Spleen (tissue), 11 donors: ENCODE data around the gene ILF2. TPM values are rescaled to one million over a fixed set of nuclear protein-coding genes. Genes with fewer than 3 reads are reported as not detected.

Source experiments
- DNase-seq: peaks from one replicate; pipeline ENCODE4 v3.0.0-alpha.2; 2020
- H3K27ac ChIP-seq, 8 donors: fragments of 200-600 bp; sonication (generic) in 7 of 8; 1 replicate in 4 of 8; 2 replicates in 4 of 8; pipeline versions ENCODE4 v1.5.0 to v1.8.0; 2016 to 2021; ENCODE audit warnings: inconsistent platforms in 4 of 8, mild to moderate bottlenecking in 4 of 8, moderate library complexity in 1 of 8
- H3K27me3 ChIP-seq, 7 donors: fragments of 200-600 bp; sonication (generic) in 6 of 7; replicated peaks in 1 of 7; 1 replicate in 4 of 7; 2 replicates in 3 of 7; pipeline versions ENCODE4 v1.5.0 to v1.8.0; 2016 to 2021; ENCODE audit warnings: inconsistent platforms in 3 of 7, mild to moderate bottlenecking in 1 of 7
- H3K36me3 ChIP-seq, 6 donors: fragments of 200-600 bp; sonication (generic) in 5 of 6; 1 replicate in 4 of 6; 2 replicates in 2 of 6; pipeline versions ENCODE4 v1.5.0 to v1.8.0; 2016 to 2021; ENCODE audit warnings: inconsistent platforms in 2 of 6
- H3K4me1 ChIP-seq, 6 donors: fragments of 200-600 bp; sonication (generic) in 5 of 6; 1 replicate in 3 of 6; 2 replicates in 3 of 6; pipeline versions ENCODE4 v1.5.0 to v1.8.0; 2016 to 2021; ENCODE audit warnings: inconsistent platforms in 3 of 6
- H3K4me3 ChIP-seq, 8 donors: fragments of 200-600 bp; sonication (generic) in 7 of 8; 1 replicate in 4 of 8; 2 replicates in 4 of 8; pipeline versions ENCODE4 v1.5.0 to v1.8.0; 2016 to 2021; ENCODE audit warnings: inconsistent platforms in 4 of 8, mild to moderate bottlenecking in 4 of 8, moderate library complexity in 2 of 8
- H3K9me3 ChIP-seq, 8 donors: fragments of 200-600 bp; sonication (generic) in 7 of 8; 1 replicate in 4 of 8; 2 replicates in 4 of 8; pipeline versions ENCODE4 v1.5.0 to v1.8.0; 2016 to 2021; ENCODE audit warnings: inconsistent platforms in 4 of 8
- CTCF ChIP-seq, 11 experiments: fragments of 200-600 bp in 7 of 11; fragments of 450-650 bp in 4 of 11; sonication (generic) in 4 of 11; IDR thresholded peaks in 8 of 11; conservative IDR thresholded peaks in 3 of 11; 1 replicate in 7 of 11; 2 replicates in 4 of 11; pipeline versions ENCODE4 v1.4.0 to v1.8.0; 2016 to 2021; ENCODE audit warnings: antibody characterized with exemption in 11 of 11, inconsistent platforms in 4 of 11, mild to moderate bottlenecking in 1 of 11
- POLR2A ChIP-seq, 3 donors: fragments of 450-650 bp; IDR thresholded peaks; one replicate each; pipeline ENCODE4 v1.5.1; 2017; ENCODE audit warnings: antibody characterized with exemption in 3 of 3, mild to moderate bottlenecking in 1 of 3
- POLR2AphosphoS5 ChIP-seq, 3 donors: sonication (generic); formaldehyde crosslinking; IDR thresholded peaks; one replicate each; pipeline ENCODE4 v1.5.1; 2017; ENCODE audit warnings: antibody characterized with exemption in 3 of 3
- WGBS, 5 donors: extraction: QIAGEN DNeasy Blood & Tissue Kit in 3 of 5; methylation state at CpG; one replicate each; pipeline versions ENCODE4 v1.1.5 to v1.1.7; 2013 to 2018; 5-methylcytosine and 5-hydroxymethylcytosine counted together
- intact Hi-C: fragments of 100-400 bp; cut with DNase I; formaldehyde crosslinking; loops from one replicate; pipeline ENCODE4 v1.15.0; 2023; ENCODE audit warnings: low total_unique reads
- polyA plus RNA-seq, 3 donors: library from polyadenylated mRNA; stranded (reverse); fragments of 200-250 nt; gene quantifications; one replicate each; pipeline ENCODE4 v1.2.1, GENCODE V29; 2013
- total RNA-seq, 7 donors: library from RNA; depleted of rRNA in 3 of 7; stranded (reverse); fragments of >200 nt in 3 of 7; fragmentation: NEBNext Ultra II Directional in 4 of 7; extraction: Animal tissue kit (Norgen Biotek cat#: 25700) in 4 of 7; gene quantifications; one replicate each; pipeline versions ENCODE4 v1.1.0 to v1.2.1, GENCODE V29; 2016 to 2021
- donor health status: healthy with polysubstance abuse.
- donor health status: DM: no; HTN: no; CAD: no; lungs with moderate emphysema.
- donor health status: DM: no; HTN: no; CAD: no.
- donor health status: Bipolar disorder and iron deficiency.
- donor health status: healthy.
- donor health status: DM: no; HTN: no; CAD: no.
- donor health status: DM: yes; HTN: yes; CAD: no.

Gene ILF2
- total and polyA plus RNA-seq, 10 donors, result 54.9 to 105 (median 83.9) TPM

DNA sequence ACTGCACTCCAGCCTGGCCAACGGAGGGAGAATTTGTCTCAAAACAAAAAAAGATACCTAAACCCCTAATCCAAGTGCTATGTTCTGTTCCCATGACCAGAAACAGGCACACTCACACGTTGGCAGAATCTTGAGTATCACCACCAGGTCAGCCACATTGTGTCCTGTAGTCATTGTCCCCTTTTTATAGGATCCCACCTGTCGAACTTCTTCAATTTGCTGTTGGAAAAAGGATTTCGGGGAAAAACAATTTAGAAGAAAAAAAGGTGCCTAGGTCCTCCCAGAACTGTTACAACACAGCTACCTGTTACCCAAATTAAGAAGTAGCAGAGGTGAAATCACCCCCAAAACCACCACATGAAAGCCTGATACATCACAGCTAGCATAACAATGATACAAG, 3.4 kb downstream of the ILF2 start:
- Histone ChIP-seq H3K36me3 (peaks cover 0 to 74% (median 69%) of the 10 kb centered on the region in 6 donors), H3K9me3 (no peaks in the 10 kb centered on the region), H3K4me3 (no peak overlapping the region), H3K4me1 (peaks cover 15 to 49% (median 34%) of the 10 kb centered on the region in 6 donors), H3K27me3 (no peaks in the 10 kb centered on the region), H3K27ac (no peak overlapping the region)
- intact Hi-C loops, result no loop called here
- TF ChIP-seq POLR2AphosphoS5 (IDR thresholded peaks at IDR 0.05) (no peak), CTCF (IDR thresholded peaks at IDR 0.05 in 8 of 11, conservative IDR thresholded peaks at IDR 0.05 in 3 of 11) (no peak), POLR2A (IDR thresholded peaks at IDR 0.05) (no peak)
- DNase-seq, result no peak
- 88 to 98% (median 89%) methylated on average over 4 of the region's 4 CpGs for WGBS, 5 donors

- TF ChIP-seq CTCF (IDR thresholded peaks at IDR 0.05 in 8 of 11, conservative IDR thresholded peaks at IDR 0.05 in 3 of 11) (no peak), POLR2AphosphoS5 (IDR thresholded peaks at IDR 0.05) (no peak), POLR2A (IDR thresholded peaks at IDR 0.05) (no peak)
- Histone ChIP-seq H3K27ac (peak overlapping the region in 1 of 8 donors; percentile 40), H3K9me3 (no peaks in the 10 kb centered on the region), H3K27me3 (no peaks in the 10 kb centered on the region), H3K4me1 (peaks cover 9 to 33% (median 19%) of the 10 kb centered on the region in 6 donors), H3K36me3 (peaks cover 4 to 87% (median 78%) of the 10 kb centered on the region in 6 donors), H3K4me3 (no peak overlapping the region)
- intact Hi-C loops, result no loop called here
- WGBS, 5 donors, result 74 to 92% (median 79%) methylated on average over 5 of the region's 5 CpGs
- DNase-seq, result no peak
These were observed 7.6 kb downstream of the ILF2 start for GRCh38 chr1:153663211-153663610.

- no peaks in the 10 kb centered on the region for H3K27me3 ChIP-seq
- 58 to 75% (median 74%) methylated on average over 2 of the region's 2 CpGs for WGBS, 5 donors
- H3K36me3 ChIP-seq, result peaks cover 4 to 78% (median 68%) of the 10 kb centered on the region in 6 donors
- TF ChIP-seq CTCF (IDR thresholded peaks at IDR 0.05 in 8 of 11, conservative IDR thresholded peaks at IDR 0.05 in 3 of 11) (no peak), POLR2A (IDR thresholded peaks at IDR 0.05) (no peak), POLR2AphosphoS5 (IDR thresholded peaks at IDR 0.05) (no peak)
- H3K4me1 ChIP-seq, result peaks cover 9 to 31% (median 19%) of the 10 kb centered on the region in 6 donors
- DNase-seq, result no peak
- no peaks in the 10 kb centered on the region for H3K9me3 ChIP-seq
- no peak overlapping the region for H3K4me3 ChIP-seq
- intact Hi-C loops, result no loop called here
- peak overlapping the region in 1 of 8 donors; percentile 40 for H3K27ac ChIP-seq
These were observed 8.5 kb downstream of the ILF2 start for GRCh38 chr1:153662269-153662668.

- H3K27me3 ChIP-seq, result no peaks in the 10 kb centered on the region
- TF ChIP-seq POLR2AphosphoS5 (IDR thresholded peaks at IDR 0.05), result no peak
- TF ChIP-seq CTCF (IDR thresholded peaks at IDR 0.05 in 8 of 11, conservative IDR thresholded peaks at IDR 0.05 in 3 of 11), result no peak
- TF ChIP-seq POLR2A (IDR thresholded peaks at IDR 0.05), result no peak
- peaks cover 9 to 31% (median 19%) of the 10 kb centered on the region in 6 donors for H3K4me1 ChIP-seq
- no peak overlapping the region for H3K4me3 ChIP-seq
- DNase-seq, result no peak
- no peaks in the 10 kb centered on the region for H3K9me3 ChIP-seq
- WGBS, 5 donors, result 63 to 80% (median 76%) methylated on average over 8 to 9 of the region's 9 CpGs
- intact Hi-C loops, result no loop called here
- H3K36me3 ChIP-seq, result peaks cover 4 to 67% (median 58%) of the 10 kb centered on the region in 6 donors
- H3K27ac ChIP-seq, result peak overlapping the region in 1 of 8 donors; percentile 2
These were observed 9.6 kb downstream of the ILF2 start for GRCh38 chr1:153661111-153661708.
